Activated B cell treated with CpG ODN at 0.5 μM for 24 hours (primary cell): ENCODE measurements around the gene RAVER2. TPM values are rescaled to one million over a fixed set of nuclear protein-coding genes. Genes with fewer than 3 reads are reported as not detected.

Source experiments
- ATAC-seq: fragments of 200-7000 bp; cut with Tn5 transposase; one replicate; pipeline ENCODE4 v1.10.0; 2021; ENCODE audit warnings: low read depth, mild to moderate bottlenecking, moderate library complexity
- CTCF ChIA-PET: fragments of 350-600 bp; sonication (Branson Sonifier 250); formaldehyde crosslinking; loops from one replicate; lab custom pipeline; 2021; ENCODE audit warnings: antibody characterized with exemption; lab: Charles Lee
- POLR2A ChIA-PET: fragments of 350-600 bp; sonication (Branson Sonifier 250); formaldehyde crosslinking; loops from one replicate; lab custom pipeline; 2021; ENCODE audit warnings: antibody characterized with exemption; lab: Charles Lee
- DNase-seq: peaks from one replicate; pipeline ENCODE4 v3.0.0; 2022
- H3K27ac Mint-ChIP-seq: one replicate; pipeline ENCODE4 v1.8.0; 2020; ENCODE audit warnings: mixed read lengths
- H3K27me3 Mint-ChIP-seq: one replicate; pipeline ENCODE4 v1.8.0; 2021; ENCODE audit warnings: mixed read lengths
- H3K36me3 Mint-ChIP-seq: one replicate; pipeline ENCODE4 v1.8.0; 2021; ENCODE audit warnings: low read depth, mixed read lengths
- H3K4me1 Mint-ChIP-seq: one replicate; pipeline ENCODE4 v1.8.0; 2021; ENCODE audit warnings: mixed read lengths
- H3K4me3 Mint-ChIP-seq: one replicate; pipeline ENCODE4 v1.8.0; 2020; ENCODE audit warnings: mild to moderate bottlenecking, mixed read lengths
- H3K9me3 Mint-ChIP-seq: one replicate; pipeline ENCODE4 v1.8.0; 2020; ENCODE audit warnings: mixed read lengths
- intact Hi-C: fragments of 100-400 bp; cut with micrococcal nuclease; formaldehyde crosslinking; loops from one replicate; pipeline ENCODE4 v1.15.1; 2024
- total RNA-seq: library from RNA; stranded (reverse); gene quantifications from 2 replicates; pipeline ENCODE4 v1.2.3, GENCODE V29; 2022
- TF ChIP-seq, protein P1 (sequence below): fragments of 200-600 bp; IDR thresholded peaks from one replicate; pipeline ENCODE4 v1.8.0; 2022; ENCODE audit warnings: antibody characterized with exemption, mild to moderate bottlenecking

Gene RAVER2, protein sequence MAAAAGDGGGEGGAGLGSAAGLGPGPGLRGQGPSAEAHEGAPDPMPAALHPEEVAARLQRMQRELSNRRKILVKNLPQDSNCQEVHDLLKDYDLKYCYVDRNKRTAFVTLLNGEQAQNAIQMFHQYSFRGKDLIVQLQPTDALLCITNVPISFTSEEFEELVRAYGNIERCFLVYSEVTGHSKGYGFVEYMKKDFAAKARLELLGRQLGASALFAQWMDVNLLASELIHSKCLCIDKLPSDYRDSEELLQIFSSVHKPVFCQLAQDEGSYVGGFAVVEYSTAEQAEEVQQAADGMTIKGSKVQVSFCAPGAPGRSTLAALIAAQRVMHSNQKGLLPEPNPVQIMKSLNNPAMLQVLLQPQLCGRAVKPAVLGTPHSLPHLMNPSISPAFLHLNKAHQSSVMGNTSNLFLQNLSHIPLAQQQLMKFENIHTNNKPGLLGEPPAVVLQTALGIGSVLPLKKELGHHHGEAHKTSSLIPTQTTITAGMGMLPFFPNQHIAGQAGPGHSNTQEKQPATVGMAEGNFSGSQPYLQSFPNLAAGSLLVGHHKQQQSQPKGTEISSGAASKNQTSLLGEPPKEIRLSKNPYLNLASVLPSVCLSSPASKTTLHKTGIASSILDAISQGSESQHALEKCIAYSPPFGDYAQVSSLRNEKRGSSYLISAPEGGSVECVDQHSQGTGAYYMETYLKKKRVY
- 1.0 and 1.2 TPM in 2 replicates for total RNA-seq

DNA sequence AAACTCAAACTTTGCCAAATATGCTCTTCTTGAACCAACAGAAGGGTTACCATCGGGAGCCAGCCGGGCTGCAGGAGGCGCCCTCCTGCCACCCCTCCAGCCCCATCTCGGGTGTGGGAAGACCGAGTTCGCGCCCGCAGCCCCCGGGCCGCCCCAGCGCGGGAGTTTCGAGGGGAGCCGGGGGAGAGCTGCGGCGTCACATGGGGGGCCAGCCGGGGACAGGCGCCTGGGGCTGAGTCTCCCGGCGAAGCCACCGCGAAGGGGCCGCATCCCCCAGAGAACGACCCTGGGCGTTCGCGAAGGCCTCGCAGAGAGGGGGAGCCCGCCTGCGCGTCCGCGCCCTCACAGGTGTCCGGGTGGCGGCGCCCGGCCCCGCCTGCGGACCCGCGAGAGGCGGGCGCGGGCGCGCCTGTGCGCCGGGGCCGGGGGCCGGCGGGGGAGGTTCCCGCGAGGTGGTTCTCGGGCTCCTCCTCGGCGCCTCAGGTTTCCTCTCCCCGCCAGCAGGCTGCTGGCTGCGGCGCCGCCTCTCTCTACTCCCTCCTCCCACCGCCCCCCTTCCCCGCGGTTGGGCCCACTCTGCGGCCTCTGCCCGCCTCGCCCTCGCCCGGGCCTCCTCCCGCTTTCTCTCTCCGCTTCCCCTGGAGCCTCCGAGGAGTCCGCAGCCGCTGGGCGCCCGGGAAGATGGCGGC, at the start of gene RAVER2:
Gene RAVER2 (plus strand): TSS at position 584 of the 689 bp plus-strand sequence. CDS start 98 bp downstream, at position 682.
- Mint-ChIP-seq H3K4me1 (peaks cover 20% of the 10 kb centered on the region), H3K9me3 (no peaks in the 10 kb centered on the region), H3K27ac (peak within 1 kb of the TSS; percentile 18), H3K27me3 (peaks cover 8% of the 10 kb centered on the region), H3K4me3 (peak within 1 kb of the TSS; percentile 85), H3K36me3 (no peaks in the 10 kb centered on the region)
- CTCF ChIA-PET: interaction anchor here (1.2 kb wide), 1 partner anchor 10 kb away, joined by 3 read pairs; no protein-coding TSS in a partner anchor
- TF ChIP-seq, protein P1, sequence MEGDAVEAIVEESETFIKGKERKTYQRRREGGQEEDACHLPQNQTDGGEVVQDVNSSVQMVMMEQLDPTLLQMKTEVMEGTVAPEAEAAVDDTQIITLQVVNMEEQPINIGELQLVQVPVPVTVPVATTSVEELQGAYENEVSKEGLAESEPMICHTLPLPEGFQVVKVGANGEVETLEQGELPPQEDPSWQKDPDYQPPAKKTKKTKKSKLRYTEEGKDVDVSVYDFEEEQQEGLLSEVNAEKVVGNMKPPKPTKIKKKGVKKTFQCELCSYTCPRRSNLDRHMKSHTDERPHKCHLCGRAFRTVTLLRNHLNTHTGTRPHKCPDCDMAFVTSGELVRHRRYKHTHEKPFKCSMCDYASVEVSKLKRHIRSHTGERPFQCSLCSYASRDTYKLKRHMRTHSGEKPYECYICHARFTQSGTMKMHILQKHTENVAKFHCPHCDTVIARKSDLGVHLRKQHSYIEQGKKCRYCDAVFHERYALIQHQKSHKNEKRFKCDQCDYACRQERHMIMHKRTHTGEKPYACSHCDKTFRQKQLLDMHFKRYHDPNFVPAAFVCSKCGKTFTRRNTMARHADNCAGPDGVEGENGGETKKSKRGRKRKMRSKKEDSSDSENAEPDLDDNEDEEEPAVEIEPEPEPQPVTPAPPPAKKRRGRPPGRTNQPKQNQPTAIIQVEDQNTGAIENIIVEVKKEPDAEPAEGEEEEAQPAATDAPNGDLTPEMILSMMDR: no peak
- POLR2A ChIA-PET: no interaction called here
- DNase-seq: peak; percentile 50
- intact Hi-C loops: loop anchor here (1.0 to 10.0 kb wide), 3 partner anchors 80 to 680 kb away; partner anchors contain the start of genes LEPR and LEPROT
- ATAC-seq: peak; percentile 79

DNA sequence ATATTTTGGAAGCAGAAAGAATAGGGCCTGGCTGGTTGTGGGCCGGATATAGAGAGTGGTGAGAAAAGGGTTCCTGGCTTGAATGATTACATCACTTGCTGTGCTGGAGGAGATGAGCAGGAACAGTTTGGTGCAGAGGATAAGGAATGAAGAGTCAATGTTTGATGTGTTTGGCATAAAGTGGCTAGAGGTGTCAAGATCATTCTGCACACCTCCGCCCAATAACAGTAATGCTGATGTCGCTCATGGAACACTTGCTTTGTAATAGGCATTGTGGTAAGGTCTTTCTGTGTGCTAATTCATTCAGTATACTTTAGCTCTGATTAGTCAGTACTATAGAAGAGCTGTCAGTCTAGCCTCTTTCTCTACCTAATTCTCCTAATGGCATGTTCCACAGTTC, 48.0 kb upstream of the RAVER2 start:
- ChIA-PET POLR2A (no interaction called here), CTCF (interaction anchor here (1.1 kb wide), 1 partner anchor 22 kb away, joined by 3 read pairs; no protein-coding TSS in a partner anchor)
- H3K4me1 Mint-ChIP-seq: no peaks in the 10 kb centered on the region
- no peak overlapping the region for H3K27ac Mint-ChIP-seq
- peaks cover 13% of the 10 kb centered on the region for H3K27me3 Mint-ChIP-seq
- H3K4me3 Mint-ChIP-seq: no peak overlapping the region
- intact Hi-C loops: no loop called here
- no peaks in the 10 kb centered on the region for H3K36me3 Mint-ChIP-seq
- no peak for DNase-seq
- TF ChIP-seq, protein P1: no peak
- no peaks in the 10 kb centered on the region for H3K9me3 Mint-ChIP-seq
- no peak for ATAC-seq

DNA sequence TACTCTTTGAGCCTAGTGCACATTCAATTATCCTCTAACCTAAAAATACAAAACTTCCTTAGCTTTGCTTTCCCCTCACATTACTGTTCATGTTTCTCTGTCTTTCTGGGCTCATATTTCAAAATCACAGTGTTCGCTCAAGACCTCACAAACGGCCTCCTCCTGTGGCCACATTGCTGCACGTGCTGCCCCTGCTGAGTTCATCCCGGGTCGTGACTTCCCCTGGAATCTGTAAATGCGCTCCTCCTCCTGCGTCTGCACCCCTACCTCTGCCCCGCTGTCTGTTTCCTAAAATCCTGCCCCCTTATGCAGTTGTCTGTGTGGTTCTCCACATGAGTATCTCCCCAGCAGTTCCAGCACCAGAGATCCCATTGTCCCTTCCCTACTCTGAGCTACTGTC, 45.5 kb upstream of the RAVER2 start:
- H3K27ac Mint-ChIP-seq: no peak overlapping the region
- no peak overlapping the region for H3K4me3 Mint-ChIP-seq
- POLR2A ChIA-PET: no interaction called here

DNA sequence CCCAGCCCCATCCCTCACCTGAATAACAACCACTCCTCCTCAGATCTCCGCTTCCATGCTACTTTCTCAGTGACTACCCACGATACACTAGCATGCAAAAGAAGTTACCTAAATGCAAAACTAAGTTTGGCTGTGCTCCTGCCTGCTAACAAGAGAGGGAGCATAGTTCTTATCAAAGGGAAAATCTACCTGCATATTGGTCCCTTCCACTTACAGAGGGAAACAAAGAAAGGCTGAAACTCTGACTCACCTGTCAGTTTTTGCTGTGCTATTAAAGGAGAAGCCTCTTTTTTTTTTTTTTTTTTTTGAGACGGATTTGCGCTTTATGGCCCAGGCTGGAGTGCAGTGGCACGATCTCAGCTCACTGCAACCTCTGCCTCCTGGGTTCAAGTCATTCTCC, 43.8 kb upstream of the RAVER2 start:
- ChIA-PET POLR2A (no interaction called here), CTCF (no interaction called here)
- Mint-ChIP-seq H3K9me3 (no peaks in the 10 kb centered on the region), H3K4me1 (no peaks in the 10 kb centered on the region), H3K4me3 (no peak overlapping the region), H3K27me3 (peaks cover 16% of the 10 kb centered on the region), H3K27ac (no peak overlapping the region), H3K36me3 (no peaks in the 10 kb centered on the region)
- ATAC-seq: no peak
- TF ChIP-seq, protein P1: no peak
- no peak for DNase-seq
- intact Hi-C loops: no loop called here

More for the DNA sequence above, 45.5 kb upstream of the RAVER2 start:
- TF ChIP-seq, protein P1: no peak
- DNase-seq: no peak
- H3K27me3 Mint-ChIP-seq: peaks cover 18% of the 10 kb centered on the region
- no peaks in the 10 kb centered on the region for H3K4me1 Mint-ChIP-seq
- no peaks in the 10 kb centered on the region for H3K36me3 Mint-ChIP-seq
- H3K9me3 Mint-ChIP-seq: no peaks in the 10 kb centered on the region
- ATAC-seq: no peak
- intact Hi-C loops: no loop called here
- CTCF ChIA-PET: no interaction called here
